Measurements from ENCODE around the gene GNG11.
"Not testable (repeated sequence)": the region's sequence is repeated elsewhere in the genome, so short reads cannot be mapped to it uniquely, and the experiment has no call there.

GNG11 gene

GRCh38 chr7:93921607-93922566 is at the start of gene GNG11:
Gene GNG11 (plus strand): TSS chr7:93921735. CDS start chr7:93922138, 403 bp downstream.
- DNase-seq (ENCODE audit: low read depth): peak; percentile 86

GRCh38 chr7:93873998-93874574 is 47.4 kb upstream of the GNG11 start:
- no peak for DNase-seq (ENCODE audit: low read depth)

- no peak for DNase-seq (ENCODE audit: low read depth)
These were observed 43.8 kb upstream of the GNG11 start for GRCh38 chr7:93877742-93878141.

GRCh38 chr7:93879356-93879755 is 42.2 kb upstream of the GNG11 start:
- DNase-seq (ENCODE audit: low read depth): no peak

GRCh38 chr7:93882468-93882867 is 39.1 kb upstream of the GNG11 start:
- DNase-seq (ENCODE audit: low read depth): no peak

GRCh38 chr7:93883078-93883916 is 38.2 kb upstream of the GNG11 start:
- no peak for DNase-seq (ENCODE audit: low read depth)

- DNase-seq (ENCODE audit: low read depth): no peak
These were observed 37.6 kb upstream of the GNG11 start for GRCh38 chr7:93883917-93884345.

- no peak for DNase-seq (ENCODE audit: low read depth)
These were observed 37.0 kb upstream of the GNG11 start for GRCh38 chr7:93884541-93884940.

GRCh38 chr7:93889261-93889660 is 32.3 kb upstream of the GNG11 start:
- peak; percentile 81 for DNase-seq (ENCODE audit: low read depth)

- DNase-seq (ENCODE audit: low read depth): peak; percentile 53
These were observed 31.5 kb upstream of the GNG11 start for GRCh38 chr7:93890041-93890463.

- DNase-seq (ENCODE audit: low read depth): peak; percentile 87
These were observed 31.0 kb upstream of the GNG11 start, which contains the start of gene TFPI2 for GRCh38 chr7:93890464-93891068. Gene TFPI2 (minus strand): TSS chr7:93890753. CDS start chr7:93890678, 75 bp downstream.

- peak; percentile 44 for DNase-seq (ENCODE audit: low read depth)
These were observed 27.1 kb upstream of the GNG11 start for GRCh38 chr7:93894426-93894825.

- no peak for DNase-seq (ENCODE audit: low read depth)
These were observed 26.4 kb upstream of the GNG11 start for GRCh38 chr7:93894966-93895640.

- DNase-seq (ENCODE audit: low read depth): no peak
These were observed 25.5 kb upstream of the GNG11 start for GRCh38 chr7:93895859-93896600.

- DNase-seq (ENCODE audit: low read depth): no peak
These were observed 23.9 kb upstream of the GNG11 start for GRCh38 chr7:93897680-93898079.

GRCh38 chr7:93902777-93903423 is 18.6 kb upstream of the GNG11 start:
- peak; percentile 61 for DNase-seq (ENCODE audit: low read depth)

- DNase-seq (ENCODE audit: low read depth): no peak
These were observed 15.3 kb upstream of the GNG11 start, which contains the start of gene GNGT1 for GRCh38 chr7:93906267-93906666. Gene GNGT1 (plus strand): TSS chr7:93906567. CDS start chr7:93906747, 180 bp downstream.

GRCh38 chr7:93910076-93910994 is 11.2 kb upstream of the GNG11 start:
- peak; percentile 49 for DNase-seq (ENCODE audit: low read depth)

- not testable (repeated sequence) for DNase-seq (ENCODE audit: low read depth)
These were observed 10.3 kb upstream of the GNG11 start for GRCh38 chr7:93911242-93911641.

Measured in ELR (cell line).